C4-2B (cell line): ENCODE results near the gene ADCY10.

ENCODE experiments used
- ZFX ChIP-seq: fragments of 450-650 bp; IDR thresholded peaks from 2 replicates; pipeline ENCODE4 v1.6.1; 2017
- TF ChIP-seq, protein P1 (sequence below): fragments of 450-650 bp; conservative IDR thresholded peaks from 2 replicates; pipeline ENCODE4 v1.5.1; 2017; ENCODE audit warnings: mild to moderate bottlenecking

DNA sequence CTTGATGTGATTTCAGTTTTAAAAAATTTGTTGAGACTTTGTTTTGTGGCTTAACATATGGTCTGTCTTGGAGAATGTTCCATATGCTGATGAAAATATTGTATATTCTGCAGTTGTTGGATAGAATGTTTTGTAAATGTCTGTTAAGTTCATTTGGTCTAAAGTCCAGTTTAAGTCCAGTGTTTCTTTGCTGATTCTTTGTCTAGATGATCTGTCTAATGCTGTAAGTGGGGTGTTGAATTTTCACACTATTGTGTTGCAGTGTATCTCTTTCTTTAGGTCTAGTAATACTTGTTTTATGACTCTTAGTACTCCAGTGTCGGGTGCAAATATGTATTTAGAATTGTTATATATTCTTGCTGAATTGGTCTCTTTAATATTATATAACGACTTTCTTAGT is 33.8 kb upstream of the ADCY10 start:
- TF ChIP-seq, protein P1, sequence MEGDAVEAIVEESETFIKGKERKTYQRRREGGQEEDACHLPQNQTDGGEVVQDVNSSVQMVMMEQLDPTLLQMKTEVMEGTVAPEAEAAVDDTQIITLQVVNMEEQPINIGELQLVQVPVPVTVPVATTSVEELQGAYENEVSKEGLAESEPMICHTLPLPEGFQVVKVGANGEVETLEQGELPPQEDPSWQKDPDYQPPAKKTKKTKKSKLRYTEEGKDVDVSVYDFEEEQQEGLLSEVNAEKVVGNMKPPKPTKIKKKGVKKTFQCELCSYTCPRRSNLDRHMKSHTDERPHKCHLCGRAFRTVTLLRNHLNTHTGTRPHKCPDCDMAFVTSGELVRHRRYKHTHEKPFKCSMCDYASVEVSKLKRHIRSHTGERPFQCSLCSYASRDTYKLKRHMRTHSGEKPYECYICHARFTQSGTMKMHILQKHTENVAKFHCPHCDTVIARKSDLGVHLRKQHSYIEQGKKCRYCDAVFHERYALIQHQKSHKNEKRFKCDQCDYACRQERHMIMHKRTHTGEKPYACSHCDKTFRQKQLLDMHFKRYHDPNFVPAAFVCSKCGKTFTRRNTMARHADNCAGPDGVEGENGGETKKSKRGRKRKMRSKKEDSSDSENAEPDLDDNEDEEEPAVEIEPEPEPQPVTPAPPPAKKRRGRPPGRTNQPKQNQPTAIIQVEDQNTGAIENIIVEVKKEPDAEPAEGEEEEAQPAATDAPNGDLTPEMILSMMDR = no peak
- no peak for TF ChIP-seq ZFX
